ENCODE results near the gene DLG5.

- TF ChIP-seq CTCF (IDR thresholded peaks at IDR 0.05): no peak
- no peak for TF ChIP-seq POLR2A (IDR thresholded peaks at IDR 0.05)
Measured at GRCh38 chr10:77812741-77813140, 113.8 kb downstream of the DLG5 start.

All from thyroid gland (tissue), 4 donors.